Activated T-helper 9 cell treated with anti-CD3 and anti-CD28 coated beads, Interleukin-2, amount 50 U/mL, for 16 hours (primary cell): Measurements from ENCODE around the gene ATP8B1.
"Not testable (repeated sequence)": the region's sequence is repeated elsewhere in the genome, so short reads cannot be mapped to it uniquely, and the experiment has no call there.

ENCODE experiments used
- DNase-seq: peaks from one replicate; pipeline ENCODE4 v3.0.0-alpha.2; 2020; ENCODE audit warnings: low read depth

The ATP8B1 gene

GRCh38 chr18:57764995-57765394, 38.1 kb downstream of the ATP8B1 start:
- DNase-seq: no peak

- DNase-seq: no peak
Observed at GRCh38 chr18:57764087-57764486, 39.0 kb downstream of the ATP8B1 start.

- DNase-seq: no peak
Observed at GRCh38 chr18:57762686-57763085, 40.4 kb downstream of the ATP8B1 start.

- DNase-seq: no peak
Observed at GRCh38 chr18:57759650-57760049, 43.5 kb downstream of the ATP8B1 start.

GRCh38 chr18:57755473-57756067, 47.5 kb downstream of the ATP8B1 start:
- no peak for DNase-seq

GRCh38 chr18:57754577-57755338, 48.4 kb downstream of the ATP8B1 start:
- DNase-seq: no peak

- DNase-seq: no peak
Observed at GRCh38 chr18:57753063-57753462, 50.1 kb downstream of the ATP8B1 start.

GRCh38 chr18:57749604-57749970, 53.5 kb downstream of the ATP8B1 start:
- DNase-seq: no peak

GRCh38 chr18:57748770-57749603, 54.1 kb downstream of the ATP8B1 start:
- no peak for DNase-seq

GRCh38 chr18:57747809-57748680, 55.1 kb downstream of the ATP8B1 start:
- DNase-seq: no peak

- no peak for DNase-seq
Observed at GRCh38 chr18:57744211-57744694, 58.9 kb downstream of the ATP8B1 start.

GRCh38 chr18:57743008-57743407, 60.1 kb downstream of the ATP8B1 start:
- no peak for DNase-seq

GRCh38 chr18:57741273-57741672, 61.8 kb downstream of the ATP8B1 start:
- DNase-seq: no peak

- no peak for DNase-seq
Observed at GRCh38 chr18:57738078-57738477, 65.0 kb downstream of the ATP8B1 start.

- no peak for DNase-seq
Observed at GRCh38 chr18:57737400-57738060, 65.6 kb downstream of the ATP8B1 start.

GRCh38 chr18:57735042-57735441, 68.1 kb downstream of the ATP8B1 start:
- DNase-seq: not testable (repeated sequence)

GRCh38 chr18:57733861-57734260, 69.3 kb downstream of the ATP8B1 start:
- DNase-seq: no peak

- no peak for DNase-seq
Observed at GRCh38 chr18:57730146-57730545, 73.0 kb downstream of the ATP8B1 start.

- no peak for DNase-seq
Observed at GRCh38 chr18:57728941-57729511, 74.1 kb downstream of the ATP8B1 start.

- no peak for DNase-seq
Observed at GRCh38 chr18:57727952-57728807, 74.9 kb downstream of the ATP8B1 start.
